AG10803 (cell line): ENCODE results near the gene AHDC1.

Experiments used
- DNase-seq: peaks from one replicate; pipeline ENCODE4 v3.0.0; 2010; ENCODE audit warnings: low read depth
- H3K4me3 ChIP-seq: 2 replicates; pipeline ENCODE4 v1.5.1; 2011; ENCODE audit warnings: mild to moderate bottlenecking, low read length, control low read depth
- CTCF ChIP-seq: conservative IDR thresholded peaks from 2 replicates; pipeline ENCODE4 v1.5.1; 2011; ENCODE audit warnings: mild to moderate bottlenecking, low read length, control low read depth, inconsistent platforms

AHDC1 gene

GRCh38 chr1:27515626-27516025 lies 88.3 kb downstream of the AHDC1 start:
- no peak for TF ChIP-seq CTCF
- no peak for DNase-seq
- H3K4me3 ChIP-seq = no peak overlapping the region

GRCh38 chr1:27513958-27514357 lies 90.0 kb downstream of the AHDC1 start:
- no peak for TF ChIP-seq CTCF
- no peak overlapping the region for H3K4me3 ChIP-seq
- DNase-seq = peak; percentile 57

- H3K4me3 ChIP-seq = no peak overlapping the region
- DNase-seq = no peak
- TF ChIP-seq CTCF = no peak
These were observed 90.4 kb downstream of the AHDC1 start for GRCh38 chr1:27513528-27513927.

GRCh38 chr1:27509127-27510080 lies 94.5 kb downstream of the AHDC1 start:
- TF ChIP-seq CTCF = no peak
- DNase-seq = no peak
- H3K4me3 ChIP-seq = no peak overlapping the region

GRCh38 chr1:27507960-27508665 lies 95.8 kb downstream of the AHDC1 start:
- no peak overlapping the region for H3K4me3 ChIP-seq
- DNase-seq = peak; percentile 56
- no peak; the same call in 1 of the 2 replicates for TF ChIP-seq CTCF

- no peak overlapping the region for H3K4me3 ChIP-seq
- DNase-seq = no peak
- TF ChIP-seq CTCF = no peak
These were observed 97.2 kb downstream of the AHDC1 start for GRCh38 chr1:27506703-27507102.

- no peak overlapping the region for H3K4me3 ChIP-seq
- DNase-seq = no peak
- TF ChIP-seq CTCF = no peak
These were observed 98.6 kb downstream of the AHDC1 start for GRCh38 chr1:27505420-27505680.
